T follicular helper cell (primary cell): ENCODE data around the gene PCSK4.
"Not testable (repeated sequence)": the region's sequence is repeated elsewhere in the genome, so short reads cannot be mapped to it uniquely, and the experiment has no call there.

Experiments
- DNase-seq: peaks from one replicate; pipeline ENCODE4 v3.0.0-alpha.2; 2020; ENCODE audit warnings: low read depth

PCSK4 gene

DNA sequence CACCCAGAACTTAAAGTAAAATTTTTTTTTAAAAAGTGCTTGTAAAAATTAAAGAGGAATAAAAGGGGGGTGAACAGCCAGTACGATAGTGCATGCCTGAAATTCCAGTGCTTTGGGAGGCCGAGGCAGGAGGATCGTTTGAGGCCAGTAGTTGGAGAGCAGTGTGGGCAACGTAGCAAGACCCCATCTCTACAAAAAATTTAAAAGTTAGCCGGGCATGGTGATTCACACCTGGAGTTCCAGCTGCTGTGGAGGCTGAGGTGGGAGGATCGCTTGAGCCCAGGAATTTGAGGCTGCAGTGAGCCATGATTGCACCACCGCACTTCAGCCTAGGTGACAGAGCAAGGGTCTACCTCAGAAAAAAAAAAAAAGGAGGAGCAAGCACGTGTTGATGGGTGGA lies 14.9 kb upstream of the PCSK4 start:
- DNase-seq, result no peak

DNA sequence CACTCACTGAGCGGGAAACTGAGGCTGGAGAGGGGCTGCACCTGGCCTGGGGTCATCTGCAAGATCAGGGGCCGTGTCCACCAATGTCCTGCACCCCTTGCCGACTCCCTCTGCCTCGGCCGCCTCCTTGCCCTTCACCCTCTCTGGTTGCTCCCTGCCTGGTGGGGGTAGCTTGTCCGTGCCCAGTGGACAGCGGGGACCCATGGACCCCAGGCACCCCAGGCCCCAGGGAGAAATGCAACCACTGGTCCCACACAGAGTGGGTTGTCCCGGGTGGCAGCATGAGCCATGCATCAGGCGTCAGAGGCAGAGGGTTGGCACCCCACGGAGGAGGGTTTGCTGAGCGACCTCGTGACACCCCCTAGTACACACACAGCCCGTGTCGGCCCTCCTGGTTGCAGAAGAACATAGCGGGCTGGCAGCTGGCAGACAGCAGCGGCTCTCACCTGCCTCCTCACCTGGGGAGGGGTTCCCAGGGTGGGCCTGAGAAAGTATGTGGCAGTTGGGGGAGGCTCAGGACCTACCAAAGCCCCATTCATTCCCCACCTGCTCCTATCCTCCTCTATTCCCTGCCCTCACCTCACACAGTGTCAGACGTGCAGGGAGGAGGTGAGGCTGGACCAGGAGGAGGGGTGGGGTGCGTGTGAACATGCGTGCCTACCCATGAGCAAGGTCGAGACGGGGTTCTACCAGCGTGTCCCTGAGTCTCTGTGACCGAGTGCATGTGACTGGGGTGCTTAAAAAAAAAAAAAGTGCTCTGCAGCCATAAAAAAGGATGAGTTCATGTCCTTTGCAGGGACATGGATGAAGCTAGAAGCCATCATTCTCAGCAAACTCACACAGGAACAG lies 14.0 kb upstream of the PCSK4 start:
- no peak for DNase-seq

DNA sequence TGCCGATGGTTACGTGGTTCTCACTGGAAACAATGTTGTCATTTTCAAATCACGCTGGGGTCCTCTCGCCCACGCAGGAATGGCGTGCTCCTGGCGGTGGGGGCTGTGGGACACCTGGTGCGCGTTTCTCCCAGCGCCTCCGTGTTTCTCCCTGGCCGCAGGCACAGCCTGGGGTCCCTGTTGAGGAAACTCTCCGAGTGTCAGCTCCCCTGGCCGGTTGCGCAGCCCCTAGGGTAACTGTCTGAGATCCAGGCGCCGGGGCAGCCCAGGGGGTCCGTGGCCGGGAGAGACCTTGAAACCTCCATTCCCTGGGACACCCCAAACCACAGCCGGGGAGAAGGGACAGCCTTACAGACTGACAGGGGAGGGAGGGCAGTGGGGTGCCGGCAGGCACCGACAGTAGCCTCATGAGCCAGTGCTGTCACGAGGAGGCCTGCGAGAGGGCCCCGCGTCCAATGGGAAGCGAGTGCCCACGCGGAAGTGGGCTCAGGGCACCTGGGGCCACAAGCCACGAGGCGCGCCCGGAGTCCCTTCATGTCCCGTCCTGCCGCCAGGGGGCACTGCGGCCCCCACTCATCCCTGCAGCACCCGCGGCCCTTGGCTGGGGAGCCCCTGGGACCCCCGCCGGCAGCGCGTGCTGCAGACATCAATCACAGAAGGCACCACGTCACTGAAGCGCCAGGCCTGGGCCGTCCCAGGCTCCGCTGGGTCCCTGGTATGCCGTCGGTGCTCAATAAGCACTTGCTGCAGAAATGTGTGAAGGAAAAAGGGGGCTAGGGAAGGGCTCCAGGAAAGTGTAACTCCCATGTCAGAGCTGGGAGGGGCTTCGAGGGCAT lies 13.2 kb upstream of the PCSK4 start:
- peak; percentile 38 for DNase-seq

DNA sequence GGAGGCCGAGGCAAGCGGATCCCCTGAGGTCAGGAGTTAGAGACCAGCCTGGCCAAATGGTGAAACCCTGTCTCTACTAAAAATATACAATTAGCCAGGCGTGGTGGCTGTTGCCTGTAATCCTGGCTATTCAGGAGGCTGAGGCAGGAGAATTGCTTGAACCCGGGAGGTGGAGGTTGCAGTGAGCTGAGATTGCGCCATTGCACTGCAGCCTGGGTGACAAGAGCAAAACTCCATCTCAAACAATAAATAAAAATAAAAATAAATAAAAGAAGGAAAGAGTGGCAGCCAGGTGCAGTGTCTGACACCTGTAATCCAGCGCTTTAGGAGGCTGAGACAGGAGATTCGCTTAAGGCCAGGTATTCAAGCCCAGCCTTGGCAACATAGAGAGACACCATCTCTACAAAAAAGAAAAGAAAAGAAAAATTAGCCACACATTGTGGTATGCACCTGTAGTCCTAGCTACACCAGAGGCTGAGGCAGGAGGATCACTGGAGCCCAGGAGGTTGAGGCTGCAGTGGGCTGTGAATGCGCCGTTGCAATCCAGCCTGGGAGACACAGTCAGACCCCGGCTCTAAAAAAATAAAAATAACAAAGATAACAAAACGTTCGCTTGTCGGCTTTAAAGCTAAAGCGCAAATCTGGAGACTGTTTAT lies 12.4 kb upstream of the PCSK4 start:
- no peak for DNase-seq

DNA sequence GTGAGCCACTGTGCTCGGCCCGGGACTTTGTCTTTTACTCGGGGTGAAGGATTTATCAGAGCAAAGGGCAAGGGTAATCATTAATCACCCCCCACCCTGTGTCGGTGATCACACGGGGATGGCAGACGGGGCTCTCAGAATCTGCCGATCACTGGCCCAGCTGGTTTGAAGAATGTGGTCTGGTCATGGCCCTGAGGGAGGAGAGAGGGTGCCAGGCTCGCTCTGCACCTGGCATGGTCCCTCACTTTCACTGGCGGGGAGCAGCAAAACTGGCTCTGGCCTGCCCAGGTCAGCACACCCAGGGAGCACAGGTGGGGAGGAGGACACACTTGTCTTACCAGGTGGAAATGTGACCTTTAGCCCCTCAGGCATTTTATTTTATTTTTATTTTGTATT lies 11.0 kb upstream of the PCSK4 start:
- DNase-seq, result no peak

DNA sequence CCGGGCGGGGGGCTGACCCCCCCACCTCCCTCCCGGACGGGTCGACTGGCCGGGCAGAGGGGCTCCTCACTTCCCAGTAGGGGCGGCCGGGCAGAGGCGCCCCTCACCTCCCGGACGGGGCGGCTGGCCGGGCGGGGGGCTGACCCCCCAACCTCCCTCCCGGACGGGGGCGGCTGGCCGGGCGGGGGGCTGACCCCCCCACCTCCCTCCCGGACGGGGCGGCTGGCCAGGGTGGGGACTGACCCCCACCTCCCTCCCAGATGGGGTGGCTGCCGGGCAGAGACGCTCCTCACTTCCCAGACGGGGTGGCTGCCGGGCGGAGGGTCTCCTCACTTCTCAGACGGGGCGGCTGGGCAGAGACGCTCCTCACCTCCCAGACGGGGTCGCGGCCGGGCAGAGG lies 9.1 kb upstream of the PCSK4 start:
- DNase-seq, result not testable (repeated sequence)

DNA sequence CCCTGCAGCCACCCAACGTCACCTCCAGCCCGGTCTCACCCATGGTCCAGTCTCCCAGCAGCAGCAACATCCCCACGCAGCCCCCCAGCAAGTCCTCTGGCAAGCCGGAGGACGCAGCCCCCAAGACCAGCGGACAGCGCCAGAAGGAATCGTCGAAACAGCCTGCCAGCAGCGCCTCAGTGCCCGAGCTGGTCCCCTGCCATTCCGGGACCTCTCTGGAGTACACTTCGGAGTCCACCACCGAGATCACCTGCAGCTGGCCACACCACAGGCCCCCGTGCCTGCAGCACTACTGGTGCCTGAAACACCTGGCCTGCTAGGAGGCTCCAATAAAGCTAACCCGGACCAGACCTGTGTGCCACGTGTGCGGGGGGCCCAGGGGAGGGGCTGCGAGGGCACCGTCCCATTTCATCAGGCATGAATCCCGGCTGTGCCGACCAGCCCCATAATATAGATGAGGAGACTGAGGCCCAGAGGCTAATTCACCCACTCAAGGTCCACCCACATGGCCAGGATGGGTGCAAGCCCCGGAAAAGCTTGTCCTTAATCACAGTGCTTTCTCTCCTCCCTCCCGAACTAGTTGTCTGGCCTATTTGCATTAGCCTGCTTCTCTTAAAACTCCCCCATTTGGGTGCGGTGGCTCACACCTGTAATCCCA lies 7.6 kb upstream of the PCSK4 start:
- no peak for DNase-seq

DNA sequence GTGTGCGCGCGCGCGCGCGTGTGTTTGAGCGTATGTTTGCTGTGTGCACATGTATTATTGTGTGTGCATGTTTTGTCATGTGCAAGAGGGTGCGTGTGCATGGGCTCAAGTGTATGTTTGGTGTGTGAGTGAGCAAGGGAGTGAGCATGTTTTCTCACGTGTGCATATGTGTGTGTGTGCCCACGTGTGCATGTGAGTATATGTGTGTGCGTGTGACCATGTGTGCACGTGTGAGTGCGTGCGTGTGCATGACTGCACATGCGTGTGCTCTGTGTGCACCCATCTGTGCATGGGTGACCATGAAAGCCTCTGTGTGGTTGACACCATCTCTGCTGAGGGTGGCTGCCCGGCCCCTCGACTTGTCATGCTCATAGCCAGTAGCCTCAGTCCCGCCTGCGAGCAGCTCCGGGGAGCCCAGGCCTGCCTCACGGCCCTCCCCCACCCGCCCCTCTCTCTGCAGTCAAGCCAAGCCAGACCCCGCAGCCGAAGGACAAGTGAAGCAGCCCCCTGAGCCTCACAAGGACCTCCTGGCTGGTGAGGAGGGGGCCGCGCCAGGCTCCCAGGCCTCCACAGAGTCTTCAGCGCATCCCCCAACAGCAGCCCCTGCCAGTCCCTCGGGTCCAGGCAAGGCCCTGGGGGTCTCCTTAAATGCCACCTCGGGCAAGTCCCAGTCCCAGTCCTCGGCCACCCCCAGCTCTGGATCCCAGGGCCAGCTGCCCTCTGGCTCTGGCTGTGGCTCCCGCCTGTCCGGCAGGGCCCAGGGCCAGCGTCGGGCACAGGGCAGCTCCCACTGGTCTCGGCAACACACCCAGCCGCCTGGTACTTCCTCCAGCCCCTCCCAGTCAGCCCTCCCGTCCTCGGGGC lies 6.8 kb upstream of the PCSK4 start:
- DNase-seq, result no peak

DNA sequence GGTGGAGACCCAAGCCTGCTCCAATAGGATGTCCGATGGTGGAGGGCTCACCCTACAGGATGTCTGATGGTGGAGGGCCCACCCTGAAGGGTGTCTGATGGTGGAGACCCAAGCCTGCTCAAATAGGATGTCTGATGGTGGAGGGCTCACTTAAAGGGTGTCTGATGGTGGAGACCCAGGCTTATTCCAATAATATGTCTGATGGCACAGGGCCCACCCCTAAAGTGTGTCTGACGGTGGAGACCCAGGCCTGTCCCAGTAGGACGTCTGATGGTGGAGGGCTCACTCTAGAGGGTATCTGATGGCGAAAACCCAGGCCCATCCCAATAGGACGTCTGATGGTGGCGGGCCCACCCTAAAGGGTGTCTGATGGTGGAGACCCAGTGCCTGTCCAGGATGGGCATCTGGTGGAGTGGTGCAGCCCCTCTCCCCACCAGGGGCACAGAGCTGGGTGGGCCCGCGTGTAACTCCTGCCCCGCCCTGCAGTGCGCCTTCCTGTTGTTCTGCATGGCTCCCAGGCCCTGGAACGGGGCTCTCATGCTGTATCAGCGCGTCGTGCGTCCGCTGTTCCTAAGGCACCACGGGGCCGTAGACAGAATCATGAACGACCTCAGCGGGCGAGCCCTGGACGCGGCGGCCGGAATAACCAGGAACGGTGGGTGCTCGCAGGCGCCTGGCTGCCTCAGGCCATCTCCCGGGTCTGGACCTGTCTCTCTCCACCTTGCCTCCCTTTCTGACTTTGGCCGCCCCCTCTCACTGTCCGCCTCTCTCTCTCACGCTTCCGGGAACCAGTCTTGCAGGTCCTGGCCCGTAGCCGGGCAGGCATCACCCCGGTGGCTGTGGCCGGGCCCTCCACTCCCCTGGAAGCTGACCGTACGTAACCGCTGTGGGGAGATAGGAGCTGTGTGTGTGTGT lies 5.9 kb upstream of the PCSK4 start:
- no peak for DNase-seq

DNA sequence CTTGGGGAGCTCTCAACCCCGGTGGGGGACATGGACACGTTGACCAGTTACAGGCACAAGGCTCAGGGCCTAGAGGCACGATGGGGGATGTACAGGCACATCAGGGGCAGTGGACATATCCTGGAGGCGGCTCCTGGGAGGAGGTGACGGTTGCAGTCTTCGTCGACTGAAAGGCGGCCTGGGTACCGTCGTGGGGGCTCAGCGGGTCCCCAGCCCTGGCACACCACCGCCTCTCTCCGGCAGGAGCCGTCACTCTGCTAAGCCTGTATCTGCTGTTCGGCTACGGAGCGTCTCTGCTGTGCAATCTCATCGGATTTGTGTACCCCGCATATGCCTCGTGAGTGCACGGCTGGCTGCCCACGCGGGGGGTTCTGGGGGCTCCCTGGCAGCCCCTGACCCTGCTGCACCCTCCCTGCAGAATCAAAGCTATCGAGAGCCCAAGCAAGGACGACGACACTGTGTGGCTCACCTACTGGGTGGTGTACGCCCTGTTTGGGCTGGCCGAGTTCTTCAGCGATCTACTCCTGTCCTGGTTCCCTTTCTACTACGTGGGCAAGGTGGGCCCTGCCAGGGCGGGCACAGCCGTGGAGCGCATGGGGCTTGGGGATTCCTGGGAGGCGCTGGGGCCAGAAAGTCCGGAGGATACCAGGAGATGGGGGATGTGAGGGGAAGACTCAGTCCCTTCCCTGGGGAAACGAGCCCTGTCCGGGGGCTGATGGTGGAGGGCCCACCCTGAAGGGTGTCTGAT lies 5.1 kb upstream of the PCSK4 start:
- no peak for DNase-seq

DNA sequence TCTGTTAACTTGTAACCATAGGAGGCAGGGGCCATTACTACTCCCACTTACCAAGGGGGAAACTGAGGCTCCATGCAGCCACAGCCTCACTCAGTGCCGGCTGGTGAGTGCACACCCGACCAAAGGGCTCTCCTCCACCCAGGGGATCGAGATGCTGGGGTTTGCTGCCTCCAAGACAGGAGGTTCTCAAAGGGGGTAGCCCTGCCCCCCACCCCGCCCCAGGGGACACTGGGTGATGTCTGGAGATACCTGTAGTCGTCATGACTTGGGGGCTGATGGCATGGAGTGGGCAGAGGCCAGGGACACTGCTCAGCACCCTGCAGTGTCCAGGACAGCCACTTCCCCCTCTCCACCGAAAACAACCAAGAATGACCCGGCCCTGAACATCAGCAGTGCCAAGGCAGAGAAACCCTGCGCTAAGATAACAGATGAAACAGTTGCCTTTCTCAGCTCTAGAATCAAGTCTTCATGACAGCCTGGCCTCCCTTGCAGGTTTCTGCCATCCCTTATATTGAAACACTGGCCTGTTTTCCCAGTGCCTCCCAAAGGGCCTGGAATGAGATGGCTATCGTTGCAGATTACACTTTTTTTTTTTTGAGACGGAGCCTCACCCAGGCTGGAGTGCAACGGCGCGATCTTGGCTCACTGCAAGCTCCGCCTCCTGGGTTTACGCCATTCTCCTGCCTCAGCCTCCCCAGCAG lies 4.1 kb upstream of the PCSK4 start:
- no peak for DNase-seq

DNA sequence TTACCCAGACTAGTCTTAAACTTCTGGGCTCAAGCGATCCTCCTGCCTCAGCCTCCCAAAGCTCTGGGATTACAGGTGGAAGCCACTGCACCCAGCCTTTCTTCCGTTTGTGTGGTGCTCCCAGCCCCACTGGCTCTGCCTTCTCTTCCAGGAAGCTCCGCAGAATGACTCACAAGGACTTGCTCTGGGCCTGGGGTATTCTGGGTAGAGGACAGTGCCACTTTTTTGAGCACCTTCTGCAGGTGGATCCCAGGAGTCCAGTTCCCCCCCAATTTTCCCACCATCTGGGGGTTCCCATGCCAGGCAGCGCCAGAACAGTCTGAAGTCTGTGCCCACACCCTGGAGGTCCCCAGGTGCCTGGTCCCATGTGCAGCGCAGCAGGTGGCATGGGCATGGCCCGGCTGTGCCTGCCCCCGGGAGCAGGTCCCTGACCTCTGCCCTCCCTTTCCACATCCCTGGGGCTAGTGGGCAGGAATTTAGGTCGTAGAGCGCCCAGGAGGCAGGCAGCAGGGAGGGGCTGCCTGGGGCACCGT lies 2.4 kb upstream of the PCSK4 start:
- no peak for DNase-seq

DNA sequence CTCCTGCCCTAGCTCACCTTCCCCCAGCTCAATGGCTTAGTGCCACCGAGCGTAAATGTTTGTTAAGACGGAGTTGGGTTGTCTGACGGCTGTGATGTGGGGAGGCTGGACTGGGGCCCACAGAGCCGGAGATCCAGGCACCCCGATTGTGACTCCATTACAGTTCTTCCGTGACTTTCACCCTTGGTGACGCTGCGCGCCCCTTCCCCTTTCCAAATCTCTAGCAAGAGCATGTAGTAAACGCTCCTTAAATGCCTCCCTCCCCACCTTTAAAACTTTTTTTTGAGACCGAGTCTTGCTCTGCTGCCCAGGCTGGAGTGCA lies 1.7 kb upstream of the PCSK4 start:
- DNase-seq, result no peak

DNA sequence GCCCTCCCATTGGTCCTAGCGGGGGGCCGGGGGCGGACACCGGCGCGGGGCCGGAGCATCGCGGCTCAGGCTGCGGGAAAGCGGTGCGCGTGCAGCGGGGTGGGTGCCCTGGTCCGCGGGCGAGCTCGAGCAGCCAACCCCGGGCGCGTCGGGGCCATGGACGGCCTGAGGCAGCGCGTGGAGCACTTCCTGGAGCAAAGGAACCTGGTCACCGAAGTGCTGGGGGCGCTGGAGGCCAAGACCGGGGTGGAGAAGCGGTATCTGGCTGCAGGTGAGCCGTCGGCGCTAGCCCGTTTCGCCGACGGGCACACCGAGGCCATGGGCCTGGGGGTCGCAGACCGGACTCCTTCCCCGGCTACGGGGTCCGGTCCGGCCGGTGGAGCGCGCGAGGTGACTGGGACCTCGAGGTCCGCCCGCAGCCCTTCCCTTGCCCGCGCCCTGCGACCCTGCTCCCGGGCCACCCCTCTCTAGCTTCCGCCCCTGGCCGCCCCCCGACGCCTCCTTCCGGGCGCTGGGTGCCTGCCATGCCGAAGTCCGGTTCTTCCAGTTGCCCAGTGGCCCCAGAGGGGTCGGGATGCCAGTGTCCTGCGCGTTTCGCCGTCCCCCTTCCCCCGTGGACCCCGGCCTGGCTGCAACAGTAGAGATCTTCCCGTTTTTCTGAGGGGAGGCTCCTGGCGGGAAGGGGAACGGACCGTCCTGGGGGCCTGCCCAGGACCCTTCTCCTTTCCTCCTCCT lies 1.1 kb upstream of the PCSK4 start, which contains the start of gene REEP6:
TSS of gene REEP6 (plus strand) at position 68 of the 735 bp plus-strand sequence. CDS start at position 157, 89 bp downstream.
- no peak for DNase-seq

DNA sequence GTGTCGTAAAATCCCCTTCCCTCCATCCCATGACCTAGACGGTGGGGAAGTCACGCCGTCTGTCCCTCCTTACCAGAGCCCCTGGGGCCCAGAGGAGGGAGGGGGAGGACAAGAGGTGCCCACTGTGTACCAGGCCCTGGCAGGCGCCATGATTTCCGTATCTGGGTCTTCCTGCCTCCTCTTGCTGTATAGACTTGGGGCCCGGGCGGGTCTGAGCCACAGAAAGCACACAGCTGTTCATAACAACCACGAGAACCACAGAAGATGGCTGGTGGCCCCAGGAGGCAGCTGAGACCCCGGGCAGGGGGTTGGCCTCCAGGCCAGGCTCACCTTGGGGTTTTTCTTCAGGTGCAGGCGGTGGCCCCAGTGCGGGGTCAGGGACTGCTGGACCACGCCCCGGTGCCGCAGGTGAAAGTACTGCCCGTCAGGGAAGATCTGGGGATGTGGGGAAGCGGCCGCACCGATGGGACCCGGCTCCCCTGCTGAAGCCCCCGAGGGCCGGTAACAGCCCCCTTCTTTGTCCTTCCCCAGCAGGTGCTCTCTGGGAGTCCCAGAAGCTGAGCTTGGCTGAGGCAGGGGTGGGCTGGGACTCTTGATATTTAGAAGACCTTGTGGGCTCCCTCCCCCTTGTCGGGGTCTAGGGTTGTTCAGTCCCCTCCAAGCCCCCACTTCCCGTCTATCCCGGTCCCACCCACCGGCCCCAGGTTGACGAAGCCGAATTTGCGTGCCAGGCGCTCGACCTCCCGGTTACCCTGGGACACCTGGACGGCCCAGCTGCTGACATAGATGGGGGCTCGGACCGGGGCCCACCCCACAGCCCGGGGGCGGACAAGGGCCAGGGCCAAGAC lies 463 bp downstream of the PCSK4 start:
- no peak for DNase-seq

DNA sequence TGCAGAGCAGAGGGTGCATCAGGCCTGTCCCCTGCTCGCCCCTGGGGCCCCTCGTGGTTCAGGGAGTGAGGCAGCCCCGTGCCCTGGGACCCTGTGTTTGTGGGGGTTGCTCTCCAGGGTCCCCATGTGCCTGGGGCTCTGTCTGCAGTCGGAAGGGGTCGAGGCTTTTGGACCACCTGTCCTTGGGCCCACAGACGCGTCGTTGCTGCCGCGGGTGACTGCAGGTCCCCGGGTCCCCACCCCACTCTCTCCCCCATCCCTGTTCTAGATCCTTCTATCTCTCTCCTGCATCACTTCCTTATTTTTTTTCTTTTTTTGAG lies 1.9 kb downstream of the PCSK4 start:
- DNase-seq, result no peak
